Head of caudate nucleus (tissue), 42 donors: Measurements from ENCODE around the gene EBNA1BP2.
"Not testable (repeated sequence)": the region's sequence is repeated elsewhere in the genome, so short reads cannot be mapped to it uniquely, and the experiment has no call there.

Experiments used
- DNase-seq, 42 donors: peaks; one replicate each; pipeline versions ENCODE4 v3.0.0 to v3.0.0-alpha.2; 2020 to 2021; ENCODE audit warnings: mixed read lengths in 7 of 42
- intact Hi-C: fragments of 100-400 bp; cut with DNase I; formaldehyde crosslinking; loops from one replicate; pipeline ENCODE4 v1.15.0; 2022

The EBNA1BP2 gene

GRCh38 chr1:43134640-43135039 lies 37.5 kb downstream of the EBNA1BP2 start:
- intact Hi-C loops: no loop called here
- no peak for DNase-seq

GRCh38 chr1:43134068-43134467 lies 38.0 kb downstream of the EBNA1BP2 start:
- intact Hi-C loops: no loop called here
- no peak for DNase-seq

GRCh38 chr1:43129426-43129825 lies 42.7 kb downstream of the EBNA1BP2 start:
- DNase-seq: no peak
- intact Hi-C loops: no loop called here

GRCh38 chr1:43128816-43129215 lies 43.3 kb downstream of the EBNA1BP2 start:
- DNase-seq: no peak
- intact Hi-C loops: no loop called here

GRCh38 chr1:43123031-43123430 lies 49.1 kb downstream of the EBNA1BP2 start:
- intact Hi-C loops: no loop called here
- DNase-seq: no peak

GRCh38 chr1:43121256-43121900 lies 50.7 kb downstream of the EBNA1BP2 start:
- no peak for DNase-seq
- intact Hi-C loops: no loop called here

GRCh38 chr1:43119928-43120586 lies 52.0 kb downstream of the EBNA1BP2 start:
- intact Hi-C loops, DNase-seq: not testable (repeated sequence)
